ENCODE measurements around the gene AK2. TPM values are rescaled to one million over a fixed set of nuclear protein-coding genes. Genes with fewer than 3 reads are reported as not detected.

Gene AK2
- total RNA-seq, 1 donor from 2014 or later = 46.9 TPM

- DNase-seq = no peak
Observed at GRCh38 chr1:32971576-32971975, 65.1 kb downstream of the AK2 start.

- DNase-seq = no peak
Observed at GRCh38 chr1:32971156-32971555, 65.5 kb downstream of the AK2 start.

GRCh38 chr1:32969566-32969965 is 67.1 kb downstream of the AK2 start:
- no peak for DNase-seq

GRCh38 chr1:32967888-32968568 is 68.7 kb downstream of the AK2 start:
- no peak for DNase-seq

GRCh38 chr1:32966900-32967299 is 69.8 kb downstream of the AK2 start:
- no peak for DNase-seq

GRCh38 chr1:32965251-32965747 is 71.4 kb downstream of the AK2 start:
- no peak for DNase-seq

- peak; percentile 92 for DNase-seq
Observed at GRCh38 chr1:32964461-32965250, 72.0 kb downstream of the AK2 start, which contains the start of gene RNF19B. TSS of gene RNF19B (minus strand) at chr1:32964809. CDS start at chr1:32964685, 124 bp downstream.

- DNase-seq = no peak
Observed at GRCh38 chr1:32963746-32964460, 72.8 kb downstream of the AK2 start.

- DNase-seq = no peak
Observed at GRCh38 chr1:32962248-32962896, 74.3 kb downstream of the AK2 start.

- DNase-seq = no peak
Observed at GRCh38 chr1:32960819-32961355, 75.8 kb downstream of the AK2 start.

GRCh38 chr1:32960342-32960741 is 76.3 kb downstream of the AK2 start:
- DNase-seq = no peak

- DNase-seq = no peak
Observed at GRCh38 chr1:32958827-32959226, 77.9 kb downstream of the AK2 start.

Other genes starting within 250 kb of the AK2 start
- gene YARS1, start 219.5 kb downstream of the AK2 start, total RNA-seq = 43.4 TPM
- gene S100PBP, start 219.2 kb downstream of the AK2 start, total RNA-seq = 42.7 TPM
- 17.0 TPM for gene FNDC5, start 166.0 kb downstream of the AK2 start, total RNA-seq
- gene HPCA, start 150.4 kb downstream of the AK2 start, total RNA-seq = 44.0 TPM
- 5.3 TPM for gene TMEM54, start 135.5 kb downstream of the AK2 start, total RNA-seq
- 37.9 TPM for gene RNF19B, start 72.1 kb downstream of the AK2 start, total RNA-seq
- 25.4 TPM for gene AZIN2, start 44.3 kb upstream of the AK2 start, total RNA-seq
- gene TRIM62, start 145.2 kb upstream of the AK2 start, total RNA-seq = 2.7 TPM
- 17.3 TPM for gene ZNF362, start 219.6 kb upstream of the AK2 start, total RNA-seq